Gastroesophageal sphincter (tissue), 3 donors: ENCODE measurements around the gene FAR2.

Source experiments
- EP300 ChIP-seq: sonication (generic); formaldehyde crosslinking; IDR thresholded peaks from one replicate; pipeline ENCODE4 v1.6.1; 2017; ENCODE audit warnings: antibody characterized with exemption, mild to moderate bottlenecking
- POLR2A ChIP-seq, 2 donors: fragments of 450-650 bp; IDR thresholded peaks; one replicate each; pipeline ENCODE4 v1.6.1; 2017; ENCODE audit warnings: antibody characterized with exemption in 2 of 2, mild to moderate bottlenecking in 2 of 2, moderate library complexity in 1 of 2
- POLR2AphosphoS5 ChIP-seq: sonication (generic); formaldehyde crosslinking; IDR thresholded peaks from one replicate; pipeline ENCODE4 v1.6.1; 2017; ENCODE audit warnings: antibody characterized with exemption
- TF ChIP-seq, protein P1 (sequence below), 4 experiments: fragments of 200-600 bp in 2 of 4; fragments of 450-650 bp in 2 of 4; sonication (generic) in 1 of 4; IDR thresholded peaks; one replicate each; pipeline ENCODE4 v1.5.1; 2017 to 2019; ENCODE audit warnings: antibody characterized with exemption in 4 of 4, mild to moderate bottlenecking in 2 of 4, moderate library complexity in 2 of 4

GRCh38 chr12:29204521-29204920 is 55.4 kb downstream of the FAR2 start:
- TF ChIP-seq, protein P1, sequence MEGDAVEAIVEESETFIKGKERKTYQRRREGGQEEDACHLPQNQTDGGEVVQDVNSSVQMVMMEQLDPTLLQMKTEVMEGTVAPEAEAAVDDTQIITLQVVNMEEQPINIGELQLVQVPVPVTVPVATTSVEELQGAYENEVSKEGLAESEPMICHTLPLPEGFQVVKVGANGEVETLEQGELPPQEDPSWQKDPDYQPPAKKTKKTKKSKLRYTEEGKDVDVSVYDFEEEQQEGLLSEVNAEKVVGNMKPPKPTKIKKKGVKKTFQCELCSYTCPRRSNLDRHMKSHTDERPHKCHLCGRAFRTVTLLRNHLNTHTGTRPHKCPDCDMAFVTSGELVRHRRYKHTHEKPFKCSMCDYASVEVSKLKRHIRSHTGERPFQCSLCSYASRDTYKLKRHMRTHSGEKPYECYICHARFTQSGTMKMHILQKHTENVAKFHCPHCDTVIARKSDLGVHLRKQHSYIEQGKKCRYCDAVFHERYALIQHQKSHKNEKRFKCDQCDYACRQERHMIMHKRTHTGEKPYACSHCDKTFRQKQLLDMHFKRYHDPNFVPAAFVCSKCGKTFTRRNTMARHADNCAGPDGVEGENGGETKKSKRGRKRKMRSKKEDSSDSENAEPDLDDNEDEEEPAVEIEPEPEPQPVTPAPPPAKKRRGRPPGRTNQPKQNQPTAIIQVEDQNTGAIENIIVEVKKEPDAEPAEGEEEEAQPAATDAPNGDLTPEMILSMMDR (IDR thresholded peaks at IDR 0.05), result no peak
- TF ChIP-seq POLR2A (IDR thresholded peaks at IDR 0.05) (no peak), POLR2AphosphoS5 (no peak), EP300 (no peak)
